C4-2B (cell line): ENCODE data around the gene CDC14B.

Experiments
- H3K27ac ChIP-seq: fragments of 450-650 bp; 2 replicates; pipeline ENCODE4 v1.5.1; 2017
- ZFX ChIP-seq: fragments of 450-650 bp; IDR thresholded peaks from 2 replicates; pipeline ENCODE4 v1.6.1; 2017
- TF ChIP-seq, protein P1 (sequence below): fragments of 450-650 bp; conservative IDR thresholded peaks from 2 replicates; pipeline ENCODE4 v1.5.1; 2017; ENCODE audit warnings: mild to moderate bottlenecking

Gene CDC14B

GRCh38 chr9:96519787-96520186 lies 99.9 kb downstream of the CDC14B start:
- TF ChIP-seq, protein P1, sequence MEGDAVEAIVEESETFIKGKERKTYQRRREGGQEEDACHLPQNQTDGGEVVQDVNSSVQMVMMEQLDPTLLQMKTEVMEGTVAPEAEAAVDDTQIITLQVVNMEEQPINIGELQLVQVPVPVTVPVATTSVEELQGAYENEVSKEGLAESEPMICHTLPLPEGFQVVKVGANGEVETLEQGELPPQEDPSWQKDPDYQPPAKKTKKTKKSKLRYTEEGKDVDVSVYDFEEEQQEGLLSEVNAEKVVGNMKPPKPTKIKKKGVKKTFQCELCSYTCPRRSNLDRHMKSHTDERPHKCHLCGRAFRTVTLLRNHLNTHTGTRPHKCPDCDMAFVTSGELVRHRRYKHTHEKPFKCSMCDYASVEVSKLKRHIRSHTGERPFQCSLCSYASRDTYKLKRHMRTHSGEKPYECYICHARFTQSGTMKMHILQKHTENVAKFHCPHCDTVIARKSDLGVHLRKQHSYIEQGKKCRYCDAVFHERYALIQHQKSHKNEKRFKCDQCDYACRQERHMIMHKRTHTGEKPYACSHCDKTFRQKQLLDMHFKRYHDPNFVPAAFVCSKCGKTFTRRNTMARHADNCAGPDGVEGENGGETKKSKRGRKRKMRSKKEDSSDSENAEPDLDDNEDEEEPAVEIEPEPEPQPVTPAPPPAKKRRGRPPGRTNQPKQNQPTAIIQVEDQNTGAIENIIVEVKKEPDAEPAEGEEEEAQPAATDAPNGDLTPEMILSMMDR = no peak
- TF ChIP-seq ZFX = no peak
- no peak overlapping the region for H3K27ac ChIP-seq

DNA sequence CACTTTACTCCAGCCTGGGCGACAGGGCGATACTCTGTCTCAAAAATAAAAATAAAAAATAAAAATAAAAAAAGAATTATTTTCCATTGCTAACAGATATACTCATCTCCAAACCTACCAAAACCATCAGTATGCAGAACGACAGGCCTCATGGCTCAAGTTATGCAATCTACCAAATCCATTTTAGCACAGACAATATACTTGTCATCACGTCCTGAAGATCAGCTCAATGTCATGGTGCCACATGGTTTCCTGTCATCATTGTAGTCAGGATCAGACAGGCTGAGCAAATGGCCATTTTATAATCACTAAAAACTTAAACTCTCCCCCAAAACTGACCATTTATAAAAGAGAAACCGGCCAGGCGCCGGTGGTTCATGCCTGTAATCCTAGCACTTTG lies 100.5 kb downstream of the CDC14B start:
- no peak for TF ChIP-seq ZFX
- TF ChIP-seq, protein P1 = no peak
- H3K27ac ChIP-seq = no peak overlapping the region

DNA sequence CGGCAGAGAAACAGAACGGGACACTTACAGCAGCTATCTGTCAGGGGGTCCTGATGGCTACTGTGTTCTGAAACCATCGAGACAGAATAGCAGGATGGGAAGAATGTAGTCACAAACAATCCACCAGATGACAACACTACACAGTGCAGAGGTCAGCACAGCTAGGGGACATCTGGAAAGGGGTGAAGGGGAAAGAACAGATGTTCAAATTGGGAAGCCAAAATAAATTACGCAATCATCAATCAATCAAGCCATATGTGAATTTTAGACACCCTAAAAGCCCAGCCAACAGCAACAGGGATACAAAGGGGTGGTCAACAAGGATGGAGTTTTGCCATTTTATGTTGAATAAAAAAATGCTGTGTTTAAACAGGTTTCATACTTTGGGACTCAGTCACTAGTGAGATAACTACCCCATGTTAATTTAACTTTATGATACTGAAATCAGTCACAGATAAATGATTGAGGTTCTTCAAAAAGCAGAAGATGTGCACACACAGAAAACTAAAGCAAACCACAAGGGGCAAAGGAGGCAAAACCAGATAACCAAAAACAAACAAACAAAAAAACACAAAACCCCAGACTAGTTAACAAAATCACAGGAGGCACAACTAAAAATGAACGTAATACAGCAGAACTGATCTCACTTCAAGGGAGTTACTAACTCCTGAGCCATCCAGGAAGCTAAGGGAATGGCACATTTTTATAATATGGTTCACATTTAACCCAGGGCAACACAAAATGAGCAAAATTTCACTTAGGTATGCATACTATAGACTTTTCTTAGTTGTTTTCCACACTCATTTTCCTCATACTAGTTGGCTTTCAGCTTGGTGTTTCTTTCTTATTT lies 103.8 kb downstream of the CDC14B start:
- no peak overlapping the region for H3K27ac ChIP-seq
- TF ChIP-seq, protein P1 = no peak
- no peak for TF ChIP-seq ZFX

DNA sequence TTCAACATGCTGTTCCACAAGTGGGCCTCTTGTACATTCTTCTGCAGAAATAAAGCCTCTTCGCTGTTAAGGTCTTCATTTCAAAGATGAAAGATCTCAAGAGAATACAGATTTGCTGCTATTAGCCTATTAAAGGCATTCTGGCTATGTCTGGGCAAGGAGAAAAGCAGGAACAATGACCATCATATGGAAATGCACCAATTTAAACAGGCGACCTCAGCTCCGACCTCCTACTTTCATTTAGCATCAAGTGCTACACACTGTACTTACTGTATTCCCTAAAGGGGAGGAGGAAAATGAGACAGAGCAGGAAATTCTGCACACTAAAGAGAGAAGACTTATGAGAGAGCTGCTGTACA lies 104.9 kb downstream of the CDC14B start:
- no peak overlapping the region for H3K27ac ChIP-seq
- TF ChIP-seq, protein P1 = no peak
- TF ChIP-seq ZFX = no peak

DNA sequence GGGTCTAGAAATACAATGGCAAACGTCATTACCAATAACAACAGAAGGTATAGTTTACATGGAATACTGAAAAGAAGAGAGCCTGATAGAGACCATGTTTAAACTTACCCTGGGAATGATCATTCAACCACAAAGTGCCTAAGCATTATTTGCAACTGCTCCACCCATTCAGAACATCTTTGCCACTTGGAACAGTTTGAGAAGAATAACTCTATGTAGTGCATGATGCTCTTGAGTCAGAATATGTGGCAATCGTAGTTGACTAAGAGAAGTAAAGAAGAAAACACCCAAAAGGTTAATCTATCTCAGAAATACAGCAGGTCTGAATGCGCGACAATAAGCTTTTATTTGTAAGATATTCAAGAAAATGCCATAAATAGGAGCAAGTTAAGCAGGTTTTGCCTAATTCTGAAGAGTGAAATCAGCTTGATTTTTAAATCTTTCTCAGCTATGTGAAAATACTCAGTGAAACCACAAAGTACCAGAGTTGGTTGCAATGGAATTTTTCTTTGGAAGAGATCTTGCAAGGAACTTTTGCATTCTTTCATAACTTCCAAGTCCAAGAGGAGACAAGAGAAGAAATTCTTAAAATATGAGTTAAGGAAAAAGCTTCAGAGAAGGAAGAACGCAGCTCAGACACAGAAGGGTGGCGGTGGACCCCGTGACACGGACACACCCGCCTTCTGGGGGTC lies 105.4 kb downstream of the CDC14B start:
- no peak for TF ChIP-seq ZFX
- TF ChIP-seq, protein P1 = no peak
- H3K27ac ChIP-seq = no peak overlapping the region

DNA sequence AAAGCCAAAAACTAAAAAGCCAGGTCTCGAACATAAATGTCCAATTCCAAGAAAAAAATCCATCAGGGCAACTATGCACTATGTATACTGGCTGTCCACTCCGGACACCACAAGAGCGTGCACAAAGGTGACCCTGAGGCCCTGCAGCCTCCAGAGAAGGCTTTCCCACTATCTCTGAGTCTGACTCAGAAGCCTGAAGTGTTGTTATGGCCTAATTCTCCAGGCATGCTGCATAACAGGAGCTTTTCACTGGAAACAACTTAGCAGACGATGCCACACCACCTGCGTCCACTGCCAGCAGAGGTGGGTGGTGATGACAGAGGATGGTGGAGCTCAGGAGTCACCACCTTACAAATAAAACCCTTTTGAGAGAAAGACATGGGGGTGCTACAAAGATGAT lies 106.0 kb downstream of the CDC14B start:
- no peak overlapping the region for H3K27ac ChIP-seq

GRCh38 chr9:96512240-96512639 lies 107.4 kb downstream of the CDC14B start:
- no peak overlapping the region for H3K27ac ChIP-seq
- TF ChIP-seq ZFX = no peak
- TF ChIP-seq, protein P1 = no peak

More for the DNA sequence above, 106.0 kb downstream of the CDC14B start:
- no peak for TF ChIP-seq ZFX
- TF ChIP-seq, protein P1 = no peak
